Neuronal stem cell (in vitro differentiated cells): Measurements from ENCODE around the gene TAPT1.

Experiments
- DNase-seq: peaks from one replicate; pipeline ENCODE4 v3.0.0-alpha.2; 2013; ENCODE audit warnings: low spot score
- H2AFZ ChIP-seq: one replicate; pipeline ENCODE4 v1.6.1; 2013; ENCODE audit warnings: mild to moderate bottlenecking, low read length, inconsistent platforms
- H2AK5ac ChIP-seq: 2 replicates; pipeline ENCODE4 v1.6.1; 2013; ENCODE audit warnings: low read depth, mild to moderate bottlenecking, inconsistent platforms, low read length, moderate library complexity, mixed read lengths
- H2BK120ac ChIP-seq: 2 replicates; pipeline ENCODE4 v1.6.1; 2013; ENCODE audit warnings: low read depth, mild to moderate bottlenecking, inconsistent platforms, low read length, moderate library complexity, mixed read lengths
- H2BK12ac ChIP-seq: one replicate; pipeline ENCODE4 v1.6.1; 2013; ENCODE audit warnings: low read length, inconsistent platforms
- H2BK15ac ChIP-seq: 2 replicates; pipeline ENCODE4 v1.6.1; 2013; ENCODE audit warnings: mild to moderate bottlenecking, low read length, inconsistent platforms, mixed read lengths
- H2BK5ac ChIP-seq: one replicate; pipeline ENCODE4 v1.6.1; 2013; ENCODE audit warnings: inconsistent platforms, mild to moderate bottlenecking, low read length, moderate library complexity
- H3K14ac ChIP-seq: one replicate; pipeline ENCODE4 v1.6.1; 2013; ENCODE audit warnings: low read length, inconsistent platforms
- H3K18ac ChIP-seq: 2 replicates; pipeline ENCODE4 v1.6.1; 2013; ENCODE audit warnings: low read length, inconsistent platforms
- H3K23ac ChIP-seq: 2 replicates; pipeline ENCODE4 v1.6.1; 2013; ENCODE audit warnings: low read depth, mild to moderate bottlenecking, mixed read lengths, low read length, inconsistent platforms; ENCODE audit not compliant: poor library complexity
- H3K27ac ChIP-seq: replicated peaks from 3 replicates; pipeline ENCODE4 v1.5.1; 2013; ENCODE audit warnings: low read length, inconsistent platforms
- H3K27me3 ChIP-seq, 3 experiments: 2 replicates each; pipeline ENCODE4 v1.6.1; 2013; ENCODE audit warnings: low read length in 3 of 3, mild to moderate bottlenecking in 2 of 3, inconsistent platforms in 1 of 3, low read depth in 1 of 3, mixed read lengths in 1 of 3, moderate library complexity in 1 of 3; ENCODE audit not compliant: control insufficient read depth in 3 of 3, insufficient read depth in 3 of 3
- H3K36me3 ChIP-seq, 2 donors: replicated peaks in 1 of 2; 2 replicates each; pipeline ENCODE4 v1.6.1; 2013; ENCODE audit warnings: low read length in 2 of 2; ENCODE audit not compliant: control insufficient read depth in 2 of 2, insufficient read depth in 2 of 2
- H3K4ac ChIP-seq: 2 replicates; pipeline ENCODE4 v1.6.1; 2013; ENCODE audit warnings: inconsistent platforms, mild to moderate bottlenecking, low read length, moderate library complexity
- H3K4me1 ChIP-seq, 2 donors: 1 replicate in 1 of 2; 2 replicates in 1 of 2; pipeline ENCODE4 v1.6.1; 2013; ENCODE audit warnings: low read length in 2 of 2, low read depth in 1 of 2; ENCODE audit not compliant: control insufficient read depth in 2 of 2, insufficient read depth in 1 of 2
- H3K4me2 ChIP-seq: one replicate; pipeline ENCODE4 v1.6.1; 2013; ENCODE audit warnings: mild to moderate bottlenecking, low read length, inconsistent platforms; ENCODE audit not compliant: insufficient read depth, poor library complexity, severe bottlenecking
- H3K4me3 ChIP-seq, 2 donors: 2 replicates each; pipeline ENCODE4 v1.5.1; 2013; ENCODE audit warnings: low read length in 2 of 2, mild to moderate bottlenecking in 2 of 2, inconsistent platforms in 1 of 2, moderate library complexity in 1 of 2
- H3K79me1 ChIP-seq: one replicate; pipeline ENCODE4 v1.6.1; 2013; ENCODE audit warnings: low read depth, mild to moderate bottlenecking, inconsistent platforms, low read length, moderate library complexity
- H3K9ac ChIP-seq: one replicate; pipeline ENCODE4 v1.6.1; 2013; ENCODE audit warnings: mild to moderate bottlenecking, low read depth, low read length, inconsistent platforms; ENCODE audit not compliant: poor library complexity
- H3K9me3 ChIP-seq, 2 donors: replicated peaks in 1 of 2; 2 replicates each; pipeline versions ENCODE3 to v1.6.1; 2013; ENCODE audit warnings: low read length in 2 of 2, mild to moderate bottlenecking in 2 of 2, inconsistent platforms in 1 of 2, low read depth in 1 of 2, mixed read lengths in 1 of 2, moderate library complexity in 1 of 2; ENCODE audit not compliant: control insufficient read depth in 2 of 2, insufficient read depth in 1 of 2
- H4K8ac ChIP-seq: one replicate; pipeline ENCODE4 v1.6.1; 2013; ENCODE audit warnings: low read depth, mild to moderate bottlenecking, inconsistent platforms, low read length, moderate library complexity
- H4K91ac ChIP-seq: one replicate; pipeline ENCODE4 v1.6.1; 2013; ENCODE audit warnings: low read length, low read depth, mild to moderate bottlenecking, inconsistent platforms; ENCODE audit not compliant: poor library complexity
- WGBS, 2 donors: extraction: QIAGEN DNeasy Blood & Tissue Kit; methylation state at CpG; one replicate each; pipeline ENCODE4 v1.1.7; 2013; ENCODE audit warnings: missing lambda C conversion rate in 2 of 2, mixed read lengths in 1 of 2; ENCODE audit not compliant: insufficient read length in 2 of 2, insufficient replicate concordance in 1 of 2; ENCODE audit errors: extremely low coverage in 2 of 2; 5-methylcytosine and 5-hydroxymethylcytosine counted together

TAPT1 gene

GRCh38 chr4:16261313-16261878, 35.1 kb upstream of the TAPT1 start:
- Histone ChIP-seq H3K4ac (no peak overlapping the region), H3K14ac (no peak overlapping the region), H3K4me2 (no peak overlapping the region), H3K79me1 (no peaks in the 10 kb centered on the region), H2BK12ac (no peak overlapping the region), H2BK15ac (no peak overlapping the region), H2BK120ac (no peak overlapping the region), H4K91ac (no peak overlapping the region), H3K27me3 (no peaks in the 10 kb centered on the region), H4K8ac (no peak overlapping the region), H3K36me3 (peaks cover 0 to under 1% of the 10 kb centered on the region in 2 donors), H3K4me1 (no peaks in the 10 kb centered on the region), H3K9me3 (peaks cover 0 to 2% of the 10 kb centered on the region in 2 donors), H3K27ac (no peak overlapping the region), H3K18ac (no peak overlapping the region), H2BK5ac (no peak overlapping the region), H3K4me3 (no peak overlapping the region), H3K23ac (no peak overlapping the region), H3K9ac (no peak overlapping the region), H2AK5ac (no peak overlapping the region), H2AFZ (no peak overlapping the region)
- no peak for DNase-seq
- no CpG with 5 or more reads among the region's 5 CpGs for WGBS, 2 donors

GRCh38 chr4:16259889-16260246, 33.6 kb upstream of the TAPT1 start:
- Histone ChIP-seq H2BK5ac (no peak overlapping the region), H3K4ac (no peak overlapping the region), H4K91ac (no peak overlapping the region), H3K14ac (no peak overlapping the region), H2AFZ (no peak overlapping the region), H4K8ac (no peak overlapping the region), H3K36me3 (peaks cover 0 to 4% of the 10 kb centered on the region in 2 donors), H2BK120ac (no peak overlapping the region), H3K18ac (no peak overlapping the region), H3K27me3 (no peaks in the 10 kb centered on the region), H2BK12ac (no peak overlapping the region), H2BK15ac (no peak overlapping the region), H3K79me1 (no peaks in the 10 kb centered on the region), H2AK5ac (no peak overlapping the region), H3K23ac (no peak overlapping the region), H3K27ac (no peak overlapping the region), H3K4me3 (no peak overlapping the region), H3K4me1 (no peaks in the 10 kb centered on the region), H3K9me3 (no peaks in the 10 kb centered on the region), H3K9ac (no peak overlapping the region), H3K4me2 (no peak overlapping the region)
- DNase-seq = no peak
- no CpG with 5 or more reads among the region's 4 CpGs for WGBS, 2 donors

GRCh38 chr4:16259241-16259888, 33.1 kb upstream of the TAPT1 start:
- H3K27ac ChIP-seq = no peak overlapping the region
- H3K4me1 ChIP-seq = no peaks in the 10 kb centered on the region
- WGBS, 2 donors = no CpG with 5 or more reads among the region's 1 CpG
- H3K4me2 ChIP-seq = no peak overlapping the region
- no peak overlapping the region for H3K14ac ChIP-seq
- DNase-seq = no peak
- H3K36me3 ChIP-seq = peaks cover 0 to 4% of the 10 kb centered on the region in 2 donors
- H4K91ac ChIP-seq = no peak overlapping the region
- no peak overlapping the region for H2AFZ ChIP-seq
- H2AK5ac ChIP-seq = no peak overlapping the region
- no peaks in the 10 kb centered on the region for H3K9me3 ChIP-seq
- H3K9ac ChIP-seq = no peak overlapping the region
- no peak overlapping the region for H2BK12ac ChIP-seq
- H3K27me3 ChIP-seq = no peaks in the 10 kb centered on the region
- no peak overlapping the region for H3K4me3 ChIP-seq
- H2BK15ac ChIP-seq = no peak overlapping the region
- no peak overlapping the region for H4K8ac ChIP-seq
- no peak overlapping the region for H3K4ac ChIP-seq
- H3K79me1 ChIP-seq = no peaks in the 10 kb centered on the region
- H3K23ac ChIP-seq = no peak overlapping the region
- H2BK120ac ChIP-seq = no peak overlapping the region
- H2BK5ac ChIP-seq = no peak overlapping the region
- H3K18ac ChIP-seq = no peak overlapping the region

- Histone ChIP-seq H3K23ac (no peak overlapping the region), H2BK15ac (no peak overlapping the region), H3K4me1 (no peaks in the 10 kb centered on the region), H3K9ac (no peak overlapping the region), H3K18ac (no peak overlapping the region), H3K4me3 (no peak overlapping the region), H3K36me3 (peaks cover 0 to 4% of the 10 kb centered on the region in 2 donors), H3K4ac (no peak overlapping the region), H4K91ac (no peak overlapping the region), H4K8ac (no peak overlapping the region), H2BK5ac (no peak overlapping the region), H3K79me1 (no peaks in the 10 kb centered on the region), H2BK12ac (no peak overlapping the region), H2AK5ac (no peak overlapping the region), H2AFZ (no peak overlapping the region), H3K14ac (no peak overlapping the region), H2BK120ac (no peak overlapping the region), H3K27me3 (no peaks in the 10 kb centered on the region), H3K27ac (no peak overlapping the region), H3K4me2 (no peak overlapping the region), H3K9me3 (no peaks in the 10 kb centered on the region)
- WGBS, 2 donors = no CpG with 5 or more reads among the region's 2 CpGs
- DNase-seq = no peak
These were observed 31.3 kb upstream of the TAPT1 start for GRCh38 chr4:16257611-16258010.
